ENCODE measurements around the gene CST7. TPM values are rescaled to one million over a fixed set of nuclear protein-coding genes. Genes with fewer than 3 reads are reported as not detected.

Gene CST7
- total RNA-seq, 1 experiment from 2014 or later, result not detected

DNA sequence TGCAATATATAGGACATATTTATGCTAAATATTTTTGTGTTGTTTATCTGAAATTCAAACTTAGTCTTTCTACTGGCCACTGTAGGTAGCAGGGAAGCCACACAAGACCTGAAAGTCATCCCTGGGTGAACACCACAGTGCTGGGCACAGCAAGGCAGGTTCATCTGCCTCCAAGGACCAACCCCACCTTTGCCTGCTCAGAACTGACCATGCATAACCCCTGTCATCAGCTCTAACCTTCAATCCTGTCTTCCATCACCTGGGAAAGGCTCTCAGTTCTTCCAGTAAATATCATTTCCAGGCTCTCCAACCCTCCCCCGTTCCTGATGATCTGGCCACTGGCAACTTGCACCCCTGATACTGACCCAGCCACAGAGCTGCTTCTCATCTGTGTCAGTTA, 32.7 kb upstream of the CST7 start (continued):
- TF ChIP-seq, protein P1, sequence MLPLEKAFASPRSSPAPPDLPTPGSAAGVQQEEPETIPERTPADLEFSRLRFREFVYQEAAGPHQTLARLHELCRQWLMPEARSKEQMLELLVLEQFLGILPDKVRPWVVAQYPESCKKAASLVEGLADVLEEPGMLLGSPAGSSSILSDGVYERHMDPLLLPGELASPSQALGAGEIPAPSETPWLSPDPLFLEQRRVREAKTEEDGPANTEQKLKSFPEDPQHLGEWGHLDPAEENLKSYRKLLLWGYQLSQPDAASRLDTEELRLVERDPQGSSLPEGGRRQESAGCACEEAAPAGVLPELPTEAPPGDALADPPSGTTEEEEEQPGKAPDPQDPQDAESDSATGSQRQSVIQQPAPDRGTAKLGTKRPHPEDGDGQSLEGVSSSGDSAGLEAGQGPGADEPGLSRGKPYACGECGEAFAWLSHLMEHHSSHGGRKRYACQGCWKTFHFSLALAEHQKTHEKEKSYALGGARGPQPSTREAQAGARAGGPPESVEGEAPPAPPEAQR (CRISPR knock-in tag; IDR thresholded peaks at IDR 0.05), result no peak

DNA sequence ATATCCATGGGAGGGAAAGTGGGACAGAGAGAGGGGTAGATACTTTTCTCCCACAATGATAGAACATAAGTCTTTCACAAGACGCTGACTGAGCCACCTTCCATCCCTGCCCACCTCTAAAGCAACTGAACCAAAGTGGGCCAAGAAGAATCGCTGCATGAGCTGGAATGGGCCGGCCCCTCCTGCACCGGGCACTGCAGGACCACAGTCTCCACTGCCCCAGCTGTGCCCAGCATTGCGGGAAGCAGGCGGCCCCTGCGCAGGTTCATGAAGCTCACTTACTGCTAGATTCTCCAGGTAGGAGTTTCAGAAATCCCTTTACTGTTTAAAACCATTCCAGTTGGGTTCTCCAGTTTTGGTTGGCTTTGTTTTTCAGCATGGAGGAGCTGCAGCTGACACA, 32.0 kb upstream of the CST7 start:
- no peak overlapping the region for H3K27ac Mint-ChIP-seq
- peaks cover 3% of the 10 kb centered on the region; the same call in 1 of the 2 replicates for H3K27me3 Mint-ChIP-seq (ENCODE audit: low read depth)
- no peak for TF ChIP-seq NFATC4 (CRISPR knock-in tag; IDR thresholded peaks at IDR 0.05)
- TF ChIP-seq, protein P1 (CRISPR knock-in tag; IDR thresholded peaks at IDR 0.05), result no peak
- TF ChIP-seq, protein P2, sequence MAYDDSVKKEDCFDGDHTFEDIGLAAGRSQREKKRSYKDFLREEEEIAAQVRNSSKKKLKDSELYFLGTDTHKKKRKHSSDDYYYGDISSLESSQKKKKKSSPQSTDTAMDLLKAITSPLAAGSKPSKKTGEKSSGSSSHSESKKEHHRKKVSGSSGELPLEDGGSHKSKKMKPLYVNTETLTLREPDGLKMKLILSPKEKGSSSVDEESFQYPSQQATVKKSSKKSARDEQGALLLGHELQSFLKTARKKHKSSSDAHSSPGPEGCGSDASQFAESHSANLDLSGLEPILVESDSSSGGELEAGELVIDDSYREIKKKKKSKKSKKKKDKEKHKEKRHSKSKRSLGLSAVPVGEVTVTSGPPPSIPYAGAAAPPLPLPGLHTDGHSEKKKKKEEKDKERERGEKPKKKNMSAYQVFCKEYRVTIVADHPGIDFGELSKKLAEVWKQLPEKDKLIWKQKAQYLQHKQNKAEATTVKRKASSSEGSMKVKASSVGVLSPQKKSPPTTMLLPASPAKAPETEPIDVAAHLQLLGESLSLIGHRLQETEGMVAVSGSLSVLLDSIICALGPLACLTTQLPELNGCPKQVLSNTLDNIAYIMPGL (CRISPR knock-in tag; IDR thresholded peaks at IDR 0.05), result no peak
- DNase-seq (ENCODE audit: low spot score), result no peak
- no peak overlapping the region for H3K4me3 Mint-ChIP-seq
- H3K36me3 Mint-ChIP-seq, result peaks cover 16% of the 10 kb centered on the region
- ChIA-PET POLR2A (no interaction called here), CTCF (interaction anchor here (0.7 to 3.6 kb wide), 2 partner anchors 13 to 132 kb away, joined by 3 to 54 read pairs; no protein-coding TSS in a partner anchor)
- peaks cover 17% of the 10 kb centered on the region for H3K4me1 Mint-ChIP-seq
- peaks cover 22% of the 10 kb centered on the region for H3K9me3 Mint-ChIP-seq
- no peak for ATAC-seq

DNA sequence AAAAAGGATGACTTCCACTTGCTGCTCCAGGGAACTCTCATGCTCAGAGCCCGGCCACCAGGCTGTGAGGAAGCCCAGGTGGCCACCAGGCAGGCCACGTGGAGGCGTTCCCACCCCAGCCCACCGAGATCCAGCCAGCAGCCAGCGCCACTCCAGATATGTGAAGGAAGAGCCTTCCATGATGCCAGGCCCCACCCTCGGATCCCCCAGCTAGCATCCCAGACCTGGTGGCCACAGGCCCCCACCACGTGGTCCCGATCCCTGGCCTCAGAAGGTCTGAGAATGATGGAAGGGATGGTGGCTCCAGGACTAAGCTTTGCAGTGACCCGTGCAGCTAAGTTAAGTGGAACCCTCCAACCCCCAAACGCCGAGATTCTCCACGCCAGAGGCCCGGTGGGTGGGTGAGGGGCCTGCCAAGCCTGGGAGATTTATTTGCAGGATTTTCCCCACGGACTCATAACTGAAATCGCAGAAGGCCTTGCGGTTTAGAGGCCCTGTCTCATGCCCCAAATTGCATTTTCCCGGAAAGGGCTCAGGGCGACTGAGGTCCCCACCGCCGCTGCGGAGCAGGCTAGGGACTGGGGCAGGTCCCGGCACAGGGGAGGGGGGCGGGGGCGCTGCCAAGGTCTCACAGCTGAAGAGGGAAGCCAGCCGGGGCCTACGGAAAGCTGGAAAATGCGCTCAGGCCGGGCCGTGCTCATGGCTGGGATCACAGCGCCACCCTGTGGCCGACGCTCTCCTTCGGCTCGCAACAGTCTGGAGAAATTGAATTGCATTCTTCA, 31.1 kb upstream of the CST7 start:
- peaks cover 14% of the 10 kb centered on the region for H3K4me1 Mint-ChIP-seq
- CTCF ChIA-PET, result interaction anchor here (0.5 to 3.6 kb wide), 24 partner anchors 13 to 980 kb away, joined by 3 to 54 read pairs (median 3); no protein-coding TSS in a partner anchor
- TF ChIP-seq SOX15 (CRISPR knock-in tag; IDR thresholded peaks at IDR 0.05), result no peak
- TF ChIP-seq, protein P3, sequence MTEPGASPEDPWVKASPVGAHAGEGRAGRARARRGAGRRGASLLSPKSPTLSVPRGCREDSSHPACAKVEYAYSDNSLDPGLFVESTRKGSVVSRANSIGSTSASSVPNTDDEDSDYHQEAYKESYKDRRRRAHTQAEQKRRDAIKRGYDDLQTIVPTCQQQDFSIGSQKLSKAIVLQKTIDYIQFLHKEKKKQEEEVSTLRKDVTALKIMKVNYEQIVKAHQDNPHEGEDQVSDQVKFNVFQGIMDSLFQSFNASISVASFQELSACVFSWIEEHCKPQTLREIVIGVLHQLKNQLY (CRISPR knock-in tag; IDR thresholded peaks at IDR 0.05), result no peak
- TF ChIP-seq, protein P4, sequence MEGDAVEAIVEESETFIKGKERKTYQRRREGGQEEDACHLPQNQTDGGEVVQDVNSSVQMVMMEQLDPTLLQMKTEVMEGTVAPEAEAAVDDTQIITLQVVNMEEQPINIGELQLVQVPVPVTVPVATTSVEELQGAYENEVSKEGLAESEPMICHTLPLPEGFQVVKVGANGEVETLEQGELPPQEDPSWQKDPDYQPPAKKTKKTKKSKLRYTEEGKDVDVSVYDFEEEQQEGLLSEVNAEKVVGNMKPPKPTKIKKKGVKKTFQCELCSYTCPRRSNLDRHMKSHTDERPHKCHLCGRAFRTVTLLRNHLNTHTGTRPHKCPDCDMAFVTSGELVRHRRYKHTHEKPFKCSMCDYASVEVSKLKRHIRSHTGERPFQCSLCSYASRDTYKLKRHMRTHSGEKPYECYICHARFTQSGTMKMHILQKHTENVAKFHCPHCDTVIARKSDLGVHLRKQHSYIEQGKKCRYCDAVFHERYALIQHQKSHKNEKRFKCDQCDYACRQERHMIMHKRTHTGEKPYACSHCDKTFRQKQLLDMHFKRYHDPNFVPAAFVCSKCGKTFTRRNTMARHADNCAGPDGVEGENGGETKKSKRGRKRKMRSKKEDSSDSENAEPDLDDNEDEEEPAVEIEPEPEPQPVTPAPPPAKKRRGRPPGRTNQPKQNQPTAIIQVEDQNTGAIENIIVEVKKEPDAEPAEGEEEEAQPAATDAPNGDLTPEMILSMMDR (IDR thresholded peaks at IDR 0.05), result peak; percentile 93
- TF ChIP-seq, protein P5, sequence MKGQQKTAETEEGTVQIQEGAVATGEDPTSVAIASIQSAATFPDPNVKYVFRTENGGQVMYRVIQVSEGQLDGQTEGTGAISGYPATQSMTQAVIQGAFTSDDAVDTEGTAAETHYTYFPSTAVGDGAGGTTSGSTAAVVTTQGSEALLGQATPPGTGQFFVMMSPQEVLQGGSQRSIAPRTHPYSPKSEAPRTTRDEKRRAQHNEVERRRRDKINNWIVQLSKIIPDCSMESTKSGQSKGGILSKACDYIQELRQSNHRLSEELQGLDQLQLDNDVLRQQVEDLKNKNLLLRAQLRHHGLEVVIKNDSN (CRISPR knock-in tag; IDR thresholded peaks at IDR 0.05), result no peak

More for the DNA sequence above, 31.1 kb upstream of the CST7 start:
- peak; percentile 95 for ATAC-seq
- Mint-ChIP-seq H3K36me3 (peaks cover 22% of the 10 kb centered on the region), H3K4me3 (no peak overlapping the region), H3K27me3 (ENCODE audit: low read depth) (peaks cover 3% of the 10 kb centered on the region; the same call in 1 of the 2 replicates), H3K9me3 (peaks cover 23% of the 10 kb centered on the region), H3K27ac (no peak overlapping the region)
- POLR2A ChIA-PET, result no interaction called here
- DNase-seq (ENCODE audit: low spot score), result peak; percentile 81
